Measurements from ENCODE around the gene CLMP.
"Not testable (repeated sequence)": the region's sequence is repeated elsewhere in the genome, so short reads cannot be mapped to it uniquely, and the experiment has no call there.

The CLMP gene

DNA sequence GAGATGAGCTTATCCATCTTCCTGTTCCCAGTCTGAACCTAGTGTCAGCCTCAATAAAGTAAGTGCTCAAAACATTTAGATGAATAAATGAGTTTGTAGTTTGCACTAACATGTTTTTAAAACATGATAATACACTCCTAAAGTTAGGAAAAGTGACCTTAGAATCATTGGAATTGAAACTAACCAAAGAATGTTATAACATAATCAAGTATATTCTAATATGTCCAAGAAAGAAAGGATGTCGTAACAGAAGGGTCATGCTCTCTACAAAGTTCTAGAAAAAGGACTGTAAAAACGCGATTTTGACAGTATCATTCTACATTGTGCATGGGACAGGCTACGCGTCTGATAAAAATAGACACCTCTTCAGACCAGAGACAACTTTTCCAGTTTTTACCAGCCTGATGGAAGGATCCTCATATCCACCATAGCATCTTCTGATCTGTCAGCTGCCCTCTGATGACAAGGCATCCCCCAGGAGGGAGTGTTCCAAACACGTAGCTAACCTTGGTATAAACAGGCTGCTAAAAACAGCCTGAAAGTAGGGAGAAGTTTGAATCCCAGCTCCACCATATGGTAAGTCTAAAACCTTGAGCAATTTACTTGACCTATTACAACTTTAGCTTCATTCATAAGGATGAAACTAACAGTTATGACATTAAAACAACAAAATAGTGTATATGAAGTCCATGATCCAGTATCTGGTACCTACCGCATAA lies 30.2 kb downstream of the CLMP start:
- FAIRE-seq: no peak

DNA sequence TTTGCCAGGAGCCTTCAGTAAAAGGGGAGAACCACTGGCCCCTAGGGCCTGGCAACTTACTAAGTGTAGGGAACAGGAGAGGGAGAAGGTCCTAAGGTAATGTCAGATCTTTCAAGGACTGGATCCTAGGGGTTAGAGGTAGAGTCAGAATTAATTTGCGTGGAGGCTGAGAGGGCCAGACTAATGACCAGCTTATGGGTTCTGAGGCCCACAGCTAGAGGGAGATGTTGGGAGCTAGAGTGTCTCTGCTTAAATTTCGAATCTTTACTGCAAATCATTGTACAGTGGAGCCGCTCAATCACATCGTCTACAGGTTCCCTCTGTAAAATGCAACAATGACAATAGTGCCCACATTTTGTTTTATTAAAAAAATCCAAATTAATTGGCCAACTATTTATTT lies 31.4 kb downstream of the CLMP start:
- FAIRE-seq: no peak

DNA sequence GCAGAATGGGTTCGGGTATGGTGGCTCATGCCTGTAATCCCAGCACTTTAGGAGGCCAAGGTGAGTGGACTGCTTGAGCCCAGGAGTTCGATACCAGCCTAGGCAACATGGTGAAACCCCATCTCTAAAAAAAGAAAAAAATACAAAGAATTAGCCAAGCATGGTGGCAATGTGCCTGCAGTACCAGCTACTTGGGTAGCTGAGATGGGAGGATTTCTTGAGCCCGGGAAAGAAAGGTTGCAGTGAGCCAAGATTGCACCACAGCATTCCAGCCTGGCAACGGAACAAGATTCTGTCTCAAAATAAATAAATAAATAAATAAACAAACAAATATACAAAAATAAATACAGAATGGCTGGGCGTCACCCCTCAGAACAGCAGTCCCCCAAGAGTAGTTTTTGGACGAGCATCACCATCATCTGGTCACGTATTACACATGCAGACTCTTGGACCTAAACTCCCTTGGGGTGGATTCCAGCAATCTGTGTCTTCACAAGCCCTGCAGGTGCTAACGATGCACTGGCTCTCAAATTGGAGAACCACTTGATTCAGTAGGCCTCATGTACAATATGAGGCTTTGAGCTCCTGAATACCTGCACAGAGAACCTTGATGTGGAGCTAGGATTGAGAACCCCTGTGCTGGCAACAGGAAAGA lies 33.5 kb downstream of the CLMP start:
- no peak for FAIRE-seq

DNA sequence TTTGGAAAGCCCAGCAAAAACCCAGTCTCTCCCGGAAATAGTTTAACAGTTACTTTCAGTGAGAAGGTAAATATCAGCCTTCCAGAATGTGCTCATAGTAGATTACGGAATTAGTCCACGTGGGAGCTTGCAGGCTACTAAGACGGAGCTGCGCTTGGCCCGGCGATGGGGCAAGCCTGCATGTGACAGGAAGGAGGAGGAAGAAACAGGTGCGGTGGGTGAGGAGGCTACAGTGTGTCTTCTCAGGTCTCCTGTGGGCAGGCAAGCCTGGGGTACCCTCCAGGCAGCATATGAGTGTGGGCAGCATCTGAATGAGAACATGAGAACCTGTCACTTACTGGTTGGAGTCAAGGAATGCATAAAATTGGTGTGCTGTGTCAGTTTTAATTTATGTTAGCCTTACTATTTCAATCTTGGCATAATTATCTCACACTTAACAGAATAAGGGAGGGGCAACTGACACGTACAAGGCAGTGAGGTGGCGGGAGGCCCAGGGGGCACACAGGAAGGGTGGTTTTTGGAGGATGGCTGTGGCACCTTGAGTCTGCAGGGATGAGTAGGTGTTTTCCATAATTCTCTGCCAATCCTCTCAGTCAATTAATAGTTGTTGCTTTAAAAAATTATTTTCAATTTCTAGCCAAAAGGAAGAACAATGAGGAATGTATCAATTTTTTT lies 35.7 kb downstream of the CLMP start:
- FAIRE-seq: no peak

DNA sequence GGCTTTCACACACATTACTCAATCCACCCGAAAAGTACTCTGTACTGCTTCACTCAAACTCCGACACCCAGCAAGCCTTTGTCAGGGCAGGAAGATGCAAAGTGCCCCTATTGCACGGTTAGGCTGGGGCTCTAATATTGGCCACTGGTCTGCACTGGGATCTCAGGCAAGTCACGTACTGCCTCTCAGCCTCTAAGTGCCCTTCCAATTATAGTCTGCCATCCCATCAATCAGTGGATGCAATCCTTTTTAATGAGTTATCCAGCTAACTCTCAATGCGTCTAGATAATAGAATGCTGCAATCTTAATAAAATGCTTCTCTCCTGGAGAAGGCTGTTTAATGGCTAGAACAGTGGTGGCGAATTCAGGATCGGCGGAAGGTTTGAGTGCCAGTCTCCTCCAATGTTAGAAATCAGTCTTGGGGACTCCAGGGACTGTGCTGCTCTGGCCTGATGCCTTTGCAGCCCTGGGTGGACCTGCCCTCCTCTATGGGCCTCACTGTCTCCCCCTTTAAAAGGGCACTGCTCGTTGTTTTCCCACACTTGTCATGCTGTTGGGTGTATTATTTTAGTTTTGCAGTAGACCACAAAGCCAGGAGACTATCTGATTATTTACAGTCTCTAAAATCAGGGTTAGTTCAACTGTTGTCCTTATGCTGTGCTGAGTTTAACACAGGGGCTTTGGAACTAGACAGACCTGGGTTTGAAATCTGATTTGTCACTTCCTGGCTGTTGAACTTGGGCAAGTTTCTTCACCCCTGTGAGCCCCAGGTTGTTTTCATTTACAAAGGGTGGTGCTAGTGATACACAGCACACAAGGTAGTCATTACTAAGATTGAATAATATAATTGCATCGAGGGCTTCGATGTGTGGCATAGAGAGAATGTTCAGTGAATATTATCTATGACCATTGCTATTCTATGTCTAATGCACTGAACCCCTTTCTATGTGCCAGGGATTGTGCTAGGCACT lies 36.7 kb downstream of the CLMP start:
- FAIRE-seq: no peak

DNA sequence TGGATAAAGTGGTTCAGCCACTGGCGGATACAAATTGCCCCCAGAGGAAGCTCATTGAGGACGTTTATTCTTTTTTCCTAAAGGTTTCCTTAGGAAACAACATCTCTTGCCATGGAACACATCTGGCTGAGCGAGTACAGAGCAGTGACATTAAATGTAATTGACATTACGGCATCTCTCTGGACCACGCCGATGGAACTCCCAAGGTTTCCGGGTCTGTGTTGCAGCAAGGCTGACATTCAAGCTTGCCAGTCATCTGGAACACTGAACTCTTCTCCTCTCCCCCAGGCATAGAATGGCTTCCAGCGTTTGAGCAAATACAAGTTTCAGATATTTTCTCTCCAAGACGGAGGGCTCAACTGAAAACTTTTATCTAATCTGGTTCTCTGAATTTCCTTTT lies 42.1 kb downstream of the CLMP start:
- no peak for FAIRE-seq

DNA sequence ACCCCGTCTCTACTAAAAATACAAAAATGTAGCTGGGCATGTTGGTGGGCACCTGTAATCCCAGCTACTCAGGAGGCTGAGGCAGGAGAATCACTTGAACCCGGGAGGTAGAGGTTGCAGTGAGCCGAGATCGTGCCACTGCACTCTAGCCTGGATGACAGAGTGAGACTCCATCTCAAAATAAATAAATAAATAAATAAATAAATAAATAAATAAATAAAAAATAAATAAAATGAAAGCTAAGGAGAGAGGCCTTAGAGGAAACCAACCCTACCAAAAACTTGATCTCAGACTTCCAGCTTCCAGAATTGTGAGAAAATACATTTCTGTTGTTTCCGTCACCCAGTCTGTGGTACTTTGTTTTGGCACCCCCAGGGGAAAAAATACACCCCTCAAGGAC lies 42.7 kb downstream of the CLMP start:
- not testable (repeated sequence) for FAIRE-seq

DNA sequence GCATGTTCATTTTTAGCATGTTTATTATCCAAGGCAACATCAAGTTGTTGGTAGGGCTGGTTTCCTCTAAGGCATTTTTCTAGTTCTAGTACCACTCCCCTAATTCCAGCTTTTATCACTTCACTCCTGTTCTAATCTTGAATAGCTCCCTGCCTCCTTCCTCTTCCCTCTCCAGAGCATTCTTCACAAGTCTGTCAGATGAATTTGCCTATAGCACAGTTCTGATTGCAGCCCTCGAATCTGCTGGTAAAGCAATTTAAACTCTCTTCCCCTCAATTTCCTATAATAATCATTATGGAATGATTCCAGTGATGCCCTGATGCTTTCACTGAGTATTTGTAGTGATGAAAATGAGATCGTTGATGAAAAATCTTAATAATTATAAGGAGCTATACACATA lies 43.3 kb downstream of the CLMP start:
- FAIRE-seq: no peak

DNA sequence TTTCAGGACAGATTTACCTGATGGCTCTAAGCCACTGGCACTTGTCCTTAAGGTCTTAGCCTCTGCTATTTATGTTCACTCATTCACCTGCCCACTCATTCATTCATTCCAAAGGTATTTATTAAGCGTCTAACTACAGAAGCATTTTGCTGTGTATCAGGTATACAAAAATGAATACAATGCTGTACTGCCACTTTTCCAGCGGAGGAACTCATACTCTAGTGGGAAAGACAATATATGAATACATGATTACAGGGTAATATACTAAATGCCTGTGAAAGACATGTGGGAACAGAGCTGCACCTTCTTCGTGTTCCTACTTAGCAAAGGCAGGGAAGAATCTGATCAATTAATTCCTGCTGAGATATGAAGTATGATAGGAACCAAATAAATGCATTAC lies 43.7 kb downstream of the CLMP start:
- no peak for FAIRE-seq

DNA sequence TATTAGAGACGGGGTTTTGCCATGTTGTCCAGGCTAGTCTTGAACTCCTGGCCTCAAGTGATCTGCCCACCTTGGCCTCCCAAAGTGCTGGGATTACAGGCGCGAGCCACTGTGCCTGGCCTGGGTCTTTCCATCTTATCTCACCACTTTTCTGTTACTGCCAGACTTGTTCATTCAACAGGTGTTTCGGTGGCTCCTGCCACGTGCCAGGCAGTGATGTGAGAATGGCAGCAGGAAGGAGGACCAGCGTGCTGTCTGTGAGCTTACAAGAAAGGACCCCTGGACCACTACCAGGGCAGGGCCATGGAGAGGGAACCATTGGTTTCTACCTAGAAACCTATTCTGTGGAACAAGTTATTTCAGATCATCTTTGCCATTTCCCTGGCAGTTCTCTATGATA lies 44.2 kb downstream of the CLMP start:
- no peak for FAIRE-seq

DNA sequence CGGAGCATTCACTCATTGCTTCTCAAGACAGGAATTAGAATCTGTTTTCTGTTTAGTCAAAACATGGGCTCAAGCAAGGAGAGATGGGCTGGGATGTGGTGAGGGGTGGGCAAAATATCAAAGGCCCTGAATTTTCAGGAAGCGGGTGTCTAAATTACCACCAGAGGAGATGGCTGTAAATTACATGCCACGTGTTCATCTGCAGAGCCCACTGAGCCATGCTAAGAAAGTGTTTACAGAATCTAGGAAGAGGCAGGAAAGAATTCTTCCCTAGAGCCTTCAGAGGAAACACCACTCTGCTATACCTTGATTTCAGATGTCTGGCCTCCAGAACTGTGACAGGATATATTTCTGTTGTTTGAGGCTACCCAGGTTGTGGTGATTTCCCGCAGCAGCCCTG lies 46.1 kb downstream of the CLMP start:
- FAIRE-seq: no peak

DNA sequence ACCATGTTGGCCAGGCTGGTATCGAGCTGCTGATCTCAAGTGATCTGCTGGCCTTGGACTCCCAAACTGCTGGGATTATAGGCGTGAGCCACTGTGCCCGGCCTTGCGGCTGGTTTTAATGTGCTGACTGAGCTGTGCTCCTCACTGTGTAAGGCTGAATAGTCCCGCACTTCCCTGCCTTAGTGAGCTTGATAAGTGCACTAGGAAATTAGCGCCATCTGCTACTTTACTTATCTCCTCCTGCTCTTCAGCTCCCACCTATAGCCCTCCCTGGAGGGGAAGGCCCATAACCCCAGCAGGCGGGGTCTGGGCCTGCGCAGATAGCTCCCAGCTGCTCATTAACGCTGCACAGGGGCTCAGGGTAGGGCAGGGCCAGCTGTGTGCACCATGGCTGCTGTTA lies 49.4 kb downstream of the CLMP start:
- FAIRE-seq: no peak

DNA sequence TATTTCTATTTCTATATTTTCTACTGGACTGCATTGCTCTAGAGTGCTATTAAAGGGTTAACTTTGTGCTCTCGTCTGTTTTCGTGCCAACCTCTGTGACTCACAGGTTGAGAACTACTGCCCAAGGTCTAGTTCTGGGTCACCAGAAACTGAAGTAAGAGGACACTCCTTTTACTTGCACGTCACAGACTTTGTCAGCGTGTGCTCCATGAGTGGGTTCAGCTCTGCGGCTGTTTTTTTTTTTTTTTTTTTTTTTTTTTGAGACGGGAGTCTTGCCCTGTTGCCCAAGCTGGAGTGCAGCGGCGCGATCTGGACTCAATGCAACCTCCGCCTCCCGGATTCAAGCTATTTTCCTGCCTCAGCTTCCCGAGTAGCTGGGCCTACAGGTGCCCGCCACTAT lies 49.8 kb downstream of the CLMP start:
- no peak for FAIRE-seq

DNA sequence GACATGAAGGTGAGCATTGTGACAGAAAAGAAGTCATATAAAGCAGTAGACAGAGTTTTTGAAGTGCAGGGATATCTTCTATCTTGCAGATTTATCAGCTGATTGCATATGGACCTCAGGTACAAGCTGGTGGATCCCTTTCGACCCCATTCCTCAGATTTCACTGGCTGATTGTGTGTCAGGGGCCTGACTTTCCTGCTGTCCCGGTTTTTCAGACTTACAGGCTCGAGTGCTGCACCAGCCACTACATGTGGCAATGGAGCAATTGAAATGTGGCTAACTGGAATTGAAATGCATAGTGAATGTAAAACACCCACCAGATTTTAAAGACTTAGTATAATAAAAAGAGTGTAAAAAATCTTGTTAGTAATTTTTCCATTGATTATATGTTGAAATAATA lies 50.3 kb downstream of the CLMP start:
- FAIRE-seq: no peak

DNA sequence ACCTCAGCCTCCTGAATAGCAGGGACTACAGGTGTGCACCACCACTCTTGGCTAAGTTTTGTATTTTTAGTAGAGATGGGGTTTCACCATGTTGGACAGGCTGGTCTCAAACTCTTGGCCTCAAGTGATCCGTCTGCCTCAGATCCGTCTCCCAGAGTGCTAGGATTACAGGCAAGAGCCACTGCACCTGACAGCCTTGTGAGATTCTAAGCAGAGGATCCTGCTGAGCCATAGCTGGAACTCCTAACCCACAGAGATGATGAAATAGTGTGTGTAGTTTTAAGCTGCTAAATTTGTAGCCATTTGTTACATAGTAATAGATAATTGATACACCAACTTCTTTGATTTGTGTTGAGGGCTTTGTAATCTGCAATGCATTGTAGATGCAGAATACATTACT lies 51.1 kb downstream of the CLMP start:
- no peak for FAIRE-seq

DNA sequence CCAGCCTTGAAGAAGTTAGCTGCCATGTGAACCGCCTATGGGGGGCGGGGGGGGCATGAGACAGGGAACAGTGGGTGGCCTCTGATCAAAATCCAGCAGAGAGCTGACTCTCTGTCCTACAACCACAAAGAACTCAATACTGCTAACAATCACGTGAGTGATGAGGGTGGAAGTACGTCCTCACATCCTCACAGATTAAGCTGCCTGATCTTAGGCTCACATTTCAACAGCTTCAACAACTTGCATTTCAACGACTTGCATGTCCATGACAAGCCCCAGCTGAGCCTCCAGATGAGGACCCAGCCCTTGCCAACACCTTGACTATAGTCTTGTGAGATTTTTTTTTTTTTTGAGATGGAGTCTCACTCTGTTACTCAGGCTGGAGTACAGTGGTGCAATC lies 51.6 kb downstream of the CLMP start:
- FAIRE-seq: no peak

DNA sequence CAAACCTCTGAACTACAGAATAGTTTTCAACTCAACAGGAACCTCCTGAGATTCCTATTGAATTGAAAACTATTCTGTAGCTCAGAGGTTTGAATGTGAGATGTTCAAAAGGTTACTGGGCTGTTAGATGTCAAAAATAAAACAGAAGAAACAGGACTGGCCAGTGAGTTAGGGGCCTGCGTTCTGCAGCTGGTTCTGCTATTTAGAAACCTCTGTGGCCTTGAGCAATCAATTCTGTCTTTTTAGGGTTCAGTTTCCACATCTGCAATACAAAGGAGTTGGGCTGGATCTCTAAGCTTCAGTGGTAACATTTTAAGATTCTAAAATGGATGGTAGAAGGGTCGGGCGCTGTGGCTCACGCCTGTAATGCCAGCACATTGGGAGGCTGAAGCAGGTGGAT lies 55.8 kb downstream of the CLMP start:
- FAIRE-seq: no peak

DNA sequence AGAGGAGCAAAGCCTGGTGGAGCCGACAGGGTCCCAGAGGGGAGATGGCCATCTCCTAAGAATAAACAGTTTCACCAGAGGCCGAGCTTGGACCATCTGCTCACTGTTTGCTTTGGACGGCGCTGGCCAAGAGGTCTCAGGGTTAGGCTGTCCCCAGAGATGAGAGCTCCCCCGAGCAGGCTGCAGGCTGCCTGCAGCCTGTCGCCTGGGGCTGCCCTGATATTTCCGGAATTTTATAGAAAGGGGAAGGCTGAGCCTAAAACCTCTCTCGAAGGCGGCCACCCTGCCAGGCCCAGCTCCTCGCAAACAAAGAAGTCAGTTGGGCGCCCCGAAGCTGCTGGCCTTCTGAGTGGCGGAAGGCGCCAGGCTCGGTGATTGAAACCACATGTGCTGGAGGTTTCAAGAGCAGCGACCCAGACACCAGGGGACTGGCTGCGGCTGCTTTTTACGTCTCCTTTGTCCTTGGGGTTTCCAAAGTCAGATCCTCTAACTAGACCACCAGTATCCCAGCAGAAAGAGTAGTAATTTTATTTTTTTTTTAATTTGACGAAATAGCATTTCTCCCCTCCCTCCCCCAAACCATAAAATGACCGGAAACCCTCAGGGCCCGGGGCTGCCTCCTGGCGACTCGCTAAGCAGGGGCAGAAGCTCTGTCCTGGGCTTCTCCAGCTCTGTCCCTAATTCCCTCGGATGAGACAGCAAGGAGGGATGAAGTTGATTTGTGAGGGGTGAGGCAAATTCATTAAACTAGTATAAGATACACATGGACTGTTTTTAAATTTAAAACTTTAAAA lies 57.4 kb downstream of the CLMP start:
- no peak for FAIRE-seq

DNA sequence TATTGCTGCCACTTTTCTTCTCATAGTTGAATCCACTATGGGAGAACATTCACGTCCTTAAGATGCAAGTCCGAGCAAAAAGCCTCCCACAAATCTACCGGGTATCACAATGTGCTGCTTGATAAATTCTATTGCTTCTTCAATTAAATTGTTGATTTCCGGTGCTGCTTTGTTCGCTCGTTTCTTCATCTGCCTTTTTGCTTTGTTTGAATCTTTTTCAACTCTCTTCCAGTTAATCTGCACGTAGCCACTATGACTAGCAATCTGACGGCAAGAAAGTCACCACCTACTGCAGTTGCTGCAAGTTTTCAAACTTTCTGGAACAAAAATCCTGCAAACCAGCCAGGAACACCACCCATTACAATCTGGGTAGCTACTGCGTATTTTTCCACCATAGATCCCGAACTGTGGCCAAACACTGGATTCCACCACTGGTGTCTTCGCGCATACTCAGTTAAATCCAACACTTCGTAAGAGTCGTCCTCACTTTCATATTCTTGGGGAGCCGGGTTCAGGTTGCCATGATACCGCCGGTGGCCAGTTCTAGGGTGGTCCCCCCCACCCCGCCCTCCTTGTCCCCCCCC lies 59.1 kb downstream of the CLMP start:
- FAIRE-seq: no peak

DNA sequence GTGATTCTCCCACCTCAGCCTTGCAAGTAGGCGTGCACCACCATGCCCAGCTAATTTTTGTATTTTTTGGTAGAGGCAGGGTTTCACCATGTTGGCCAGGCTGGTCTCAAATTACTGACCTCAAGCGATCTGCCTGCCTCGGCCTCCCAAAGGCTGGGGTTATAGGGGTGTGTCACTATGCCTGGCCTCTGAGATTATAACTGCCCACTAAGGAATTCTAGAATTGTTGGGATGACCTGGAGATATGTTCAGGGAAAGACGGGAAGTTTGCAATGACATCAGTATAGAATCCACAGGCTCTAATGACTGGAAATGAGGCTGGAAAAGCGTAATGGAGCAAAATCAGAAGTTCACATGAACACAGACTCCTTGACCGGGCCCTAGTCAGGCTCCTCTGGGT lies 62.2 kb downstream of the CLMP start:
- FAIRE-seq: no peak

DNA sequence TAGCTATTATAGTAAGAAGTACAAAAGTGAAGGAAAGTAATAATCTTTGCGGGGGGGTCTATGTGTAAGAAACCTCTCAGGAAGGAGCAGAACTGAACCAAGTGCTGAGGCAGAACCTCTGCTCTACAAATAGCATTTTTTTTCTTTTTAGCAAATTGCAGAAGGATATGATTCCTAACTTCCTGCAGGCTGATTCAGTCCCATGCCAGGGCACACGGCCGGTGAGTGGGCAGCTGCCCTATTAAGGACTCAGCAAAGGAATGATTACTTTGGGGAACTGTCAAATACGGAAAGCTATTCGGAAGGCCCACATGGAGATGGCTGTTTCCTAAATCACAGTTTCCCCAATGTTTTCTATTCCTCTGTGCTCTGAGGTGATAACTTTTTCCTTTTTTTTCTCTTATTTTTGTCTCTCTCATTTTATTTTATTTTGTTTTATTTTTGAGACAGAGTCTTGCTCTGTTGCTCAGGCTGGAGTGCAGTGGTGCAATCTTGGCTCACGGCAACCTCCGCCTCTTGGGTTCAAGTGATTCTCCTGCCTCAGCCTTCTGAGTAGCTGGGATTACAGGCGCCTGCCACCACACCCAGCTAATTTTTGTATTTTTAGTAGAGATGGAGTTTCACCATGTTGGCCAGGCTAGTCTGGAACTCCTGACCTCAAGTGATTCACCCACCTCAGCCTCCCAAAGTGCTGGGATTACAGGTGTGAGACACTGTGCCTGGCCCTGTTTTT lies 62.8 kb downstream of the CLMP start:
- not testable (repeated sequence) for FAIRE-seq

Data from colon (tissue), 2 donors.